Measurements from ENCODE around the gene LETM1. TPM values are rescaled to one million over a fixed set of nuclear protein-coding genes. Genes with fewer than 3 reads are reported as not detected.
A peak's percentile ranks its signal among the peaks of the same experiment; 100 is the strongest.

The LETM1 gene
- total and polyA plus RNA-seq, 2 of the 13 experiments (the other 11 are each of a cell fraction or from before 2014, with no cell fraction given) = 9.7 to 41.6 TPM

GRCh38 chr4:1864076-1865008, 8.4 kb upstream of the LETM1 start (continued):
- TF ChIP-seq SKIL (CRISPR knock-in tag; IDR thresholded peaks at IDR 0.05; ENCODE audit: borderline replicate concordance) = no peak
- no peak for TF ChIP-seq ZNF841 (CRISPR knock-in tag; IDR thresholded peaks at IDR 0.05; ENCODE audit: borderline replicate concordance)
- no peak for TF ChIP-seq TEAD2 (CRISPR knock-in tag; IDR thresholded peaks at IDR 0.05)
- no peak for TF ChIP-seq ADNP (CRISPR knock-in tag; IDR thresholded peaks at IDR 0.05)
- TF ChIP-seq DZIP1 (CRISPR knock-in tag; IDR thresholded peaks at IDR 0.05) = no peak
- TF ChIP-seq ZSCAN22 (CRISPR knock-in tag; IDR thresholded peaks at IDR 0.05) = no peak
- no peak for TF ChIP-seq ZNF784 (CRISPR knock-in tag; IDR thresholded peaks at IDR 0.05; ENCODE audit: borderline replicate concordance)
- no peak for TF ChIP-seq ZKSCAN1 (IDR thresholded peaks at IDR 0.05; ENCODE audit: low read length)
- TF ChIP-seq ZNF501 (CRISPR knock-in tag; IDR thresholded peaks at IDR 0.05) = peak; percentile 14; the same call in 1 of the 2 replicates
- no peak for TF ChIP-seq REPIN1 (CRISPR knock-in tag; IDR thresholded peaks at IDR 0.05; ENCODE audit: borderline replicate concordance, low read depth)
- no peak for TF ChIP-seq TSC22D2 (CRISPR knock-in tag; IDR thresholded peaks at IDR 0.05; ENCODE audit: borderline replicate concordance)
- TF ChIP-seq MED1 (CRISPR knock-in tag; IDR thresholded peaks at IDR 0.05) = no peak
- TF ChIP-seq DNMT3B (CRISPR knock-in tag; conservative IDR thresholded peaks at IDR 0.05) = no peak
- no peak; a peak in 1 of 4 replicates for TF ChIP-seq KLF16 (CRISPR knock-in tag; IDR thresholded peaks at IDR 0.05)
- TF ChIP-seq SMAD9 (CRISPR knock-in tag; IDR thresholded peaks at IDR 0.05) = no peak
- no peak for TF ChIP-seq AHR (CRISPR knock-in tag; IDR thresholded peaks at IDR 0.05)
- no peak for TF ChIP-seq MTF2 (CRISPR knock-in tag; IDR thresholded peaks at IDR 0.05; ENCODE audit: borderline replicate concordance)
- TF ChIP-seq SP4 (CRISPR knock-in tag; IDR thresholded peaks at IDR 0.05) = no peak
- no peak for TF ChIP-seq XBP1 (CRISPR knock-in tag; IDR thresholded peaks at IDR 0.05)
- no peak for TF ChIP-seq NCOA5 (CRISPR knock-in tag; IDR thresholded peaks at IDR 0.05)
- no peak for TF ChIP-seq RNF219 (CRISPR knock-in tag; IDR thresholded peaks at IDR 0.05)
